HCT116 (cell line): ENCODE results near the gene XKR8. TPM values are rescaled to one million over a fixed set of nuclear protein-coding genes. Genes with fewer than 3 reads are reported as not detected.

Experiments used
- ATAC-seq: fragments of 200-7000 bp; cut with Tn5 transposase; 2 replicates; pipeline ENCODE4 v1.9.1; 2020; ENCODE audit warnings: mild to moderate bottlenecking, moderate library complexity
- BruUV-seq: library from RNA; stranded (reverse); fragments of 400-500 nt; replicated peaks from 2 replicates; lab custom pipeline; 2021; lab: Mats Ljungman, UMichigan
- CTCF ChIA-PET: fragments of 300-600 bp; sonication (Branson Sonifier 250); formaldehyde crosslinking; loops from one replicate; lab custom pipeline; 2021; ENCODE audit warnings: antibody characterized with exemption; lab: Charles Lee
- POLR2A ChIA-PET: fragments of 300-600, 350-600 bp; sonication (Branson Sonifier 250); formaldehyde crosslinking; loops from one replicate; lab custom pipeline; 2021; ENCODE audit warnings: antibody characterized with exemption; lab: Charles Lee
- RAD21 ChIA-PET, 2 experiments: fragments of 300-600 bp; sonication (Branson Sonifier 250); formaldehyde crosslinking; loops; one replicate each; lab custom pipeline; 2023; ENCODE audit warnings: low total read pairs in 2 of 2; ENCODE audit not compliant: uncharacterized antibody in 2 of 2, unreplicated experiment in 2 of 2, low non-redundant PET in 1 of 2; lab: Charles Lee
- DNase-seq: peaks from one replicate; pipeline ENCODE4 v3.0.0-alpha.2; 2010; ENCODE audit warnings: low read depth, low spot score
- H2AFZ ChIP-seq: fragments of 200-600 bp; shearing (Covaris generic), sonication (generic); 2 replicates; pipeline ENCODE4 v1.6.1; 2017; ENCODE audit warnings: low read depth, mixed run types, mixed read lengths, antibody characterized with exemption, low read length; ENCODE audit not compliant: poor library complexity, severe bottlenecking
- H3K27ac ChIP-seq: 2 replicates; pipeline ENCODE4 v1.5.1; 2012; ENCODE audit warnings: low read depth, low read length
- H3K27me3 ChIP-seq: fragments of 200-600 bp; sonication (generic); 2 replicates; pipeline ENCODE4 v1.6.1; 2016; ENCODE audit warnings: mixed run types, low read length, mixed read lengths; ENCODE audit not compliant: insufficient read depth
- H3K36me3 ChIP-seq, 2 experiments: fragments of 200-500 bp in 1 of 2; fragments of 200-600 bp in 1 of 2; sonication (Bioruptor generic) in 1 of 2; sonication (generic) in 1 of 2; 2 replicates each; pipeline versions ENCODE4 v1.5.1 to v1.6.1; 2014 to 2016; ENCODE audit warnings: low read length in 2 of 2, inconsistent platforms in 1 of 2, mixed read lengths in 1 of 2, mixed run types in 1 of 2; ENCODE audit not compliant: insufficient read depth in 2 of 2, control insufficient read depth in 1 of 2
- H3K4me1 ChIP-seq, 2 experiments: fragments of 200-600 bp in 1 of 2; sonication (generic) in 1 of 2; 2 replicates each; pipeline versions ENCODE4 v1.5.1 to v1.6.1; 2012 to 2017; ENCODE audit warnings: low read length in 2 of 2, inconsistent platforms in 1 of 2, mild to moderate bottlenecking in 1 of 2, mixed read lengths in 1 of 2, mixed run types in 1 of 2, moderate library complexity in 1 of 2; ENCODE audit not compliant: insufficient read depth in 2 of 2, control insufficient read depth in 1 of 2
- H3K4me2 ChIP-seq: fragments of 200-600 bp; sonication (generic); 2 replicates; pipeline ENCODE4 v1.6.1; 2017; ENCODE audit warnings: mixed run types, low read length, mixed read lengths
- H3K4me3 ChIP-seq, 2 experiments: fragments of 200-600 bp in 1 of 2; sonication (generic) in 1 of 2; replicated peaks in 1 of 2; 2 replicates each; pipeline ENCODE4 v1.5.1; 2011 to 2016; ENCODE audit warnings: low read length in 2 of 2, control low read depth in 1 of 2, low read depth in 1 of 2, mild to moderate bottlenecking in 1 of 2, mixed read lengths in 1 of 2, mixed run types in 1 of 2
- H3K79me2 ChIP-seq: fragments of 200-600 bp; sonication (generic); 2 replicates; pipeline ENCODE4 v1.6.1; 2017; ENCODE audit warnings: mild to moderate bottlenecking, mixed run types, low read length, moderate library complexity, mixed read lengths; ENCODE audit not compliant: insufficient read depth
- H3K9ac ChIP-seq: fragments of 200-600 bp; sonication (generic); 2 replicates; pipeline ENCODE4 v1.6.1; 2016; ENCODE audit warnings: low read length, mixed read lengths
- H3K9me2 ChIP-seq: fragments of 200-600 bp; sonication (generic), shearing (Covaris generic); 2 replicates; pipeline ENCODE4 v1.6.1; 2017; ENCODE audit warnings: mixed run types, mild to moderate bottlenecking, moderate library complexity; ENCODE audit not compliant: insufficient read depth
- H3K9me3 ChIP-seq, 2 experiments: fragments of 200-500 bp in 1 of 2; fragments of 200-600 bp in 1 of 2; sonication (Bioruptor generic) in 1 of 2; sonication (generic) in 1 of 2; 2 replicates each; pipeline ENCODE4 v1.6.1; 2014 to 2017; ENCODE audit warnings: low read length in 2 of 2, mixed read lengths in 2 of 2, inconsistent platforms in 1 of 2, low read depth in 1 of 2, mild to moderate bottlenecking in 1 of 2, mixed run types in 1 of 2, moderate library complexity in 1 of 2; ENCODE audit not compliant: control insufficient read depth in 1 of 2, insufficient read depth in 1 of 2
- H4K20me1 ChIP-seq: fragments of 200-600 bp; sonication (generic), shearing (Covaris generic); 2 replicates; pipeline ENCODE4 v1.6.1; 2017; ENCODE audit warnings: mixed run types, mild to moderate bottlenecking, moderate library complexity; ENCODE audit not compliant: insufficient read depth
- ATF3 ChIP-seq: IDR thresholded peaks from 2 replicates; pipeline ENCODE4 v1.6.1; 2012
- CBX3 ChIP-seq: IDR thresholded peaks from 2 replicates; pipeline ENCODE4 v1.6.1; 2012; ENCODE audit warnings: low read depth
- CEBPB ChIP-seq: IDR thresholded peaks from 2 replicates; pipeline ENCODE4 v1.6.1; 2012; ENCODE audit warnings: low read depth
- CTCF ChIP-seq, 3 experiments: fragments of 200-600 bp in 1 of 3; sonication (generic) in 1 of 3; IDR thresholded peaks in 2 of 3; conservative IDR thresholded peaks in 1 of 3; 2 replicates each; pipeline ENCODE4 v1.5.1; 2012 to 2017; ENCODE audit warnings: low read depth in 2 of 3, low read length in 2 of 3, antibody characterized with exemption in 1 of 3, borderline replicate concordance in 1 of 3, control low read depth in 1 of 3, mild to moderate bottlenecking in 1 of 3, mixed read lengths in 1 of 3, mixed run types in 1 of 3, moderate library complexity in 1 of 3; ENCODE audit not compliant: insufficient read depth in 1 of 3
- EGR1 ChIP-seq: IDR thresholded peaks from 2 replicates; pipeline ENCODE4 v1.6.1; 2012; ENCODE audit warnings: low read depth
- ELF1 ChIP-seq: IDR thresholded peaks from 2 replicates; pipeline ENCODE4 v1.6.1; 2012; ENCODE audit warnings: low read depth, borderline replicate concordance
- EZH2 ChIP-seq: fragments of 200-600 bp; sonication (generic); IDR thresholded peaks from 2 replicates; pipeline ENCODE4 v1.6.1; 2017; ENCODE audit warnings: antibody characterized with exemption, mixed run types
- EZH2phosphoT487 ChIP-seq: fragments of 200-600 bp; IDR thresholded peaks from 2 replicates; pipeline ENCODE4 v1.6.1; 2018; ENCODE audit warnings: antibody characterized with exemption, borderline replicate concordance
- JUND ChIP-seq: IDR thresholded peaks from 2 replicates; pipeline ENCODE4 v1.6.1; 2012
- MAX ChIP-seq: IDR thresholded peaks from 2 replicates; pipeline ENCODE4 v1.6.1; 2012
- POLR2A ChIP-seq: IDR thresholded peaks from 2 replicates; pipeline ENCODE4 v1.7.0; 2011; ENCODE audit warnings: borderline replicate concordance; ENCODE audit not compliant: insufficient read depth, insufficient read length; ENCODE audit errors: extremely low read depth
- POLR2AphosphoS5 ChIP-seq: IDR thresholded peaks from 2 replicates; pipeline ENCODE4 v1.6.1; 2011; ENCODE audit warnings: mild to moderate bottlenecking, low read depth, low read length, moderate library complexity
- RAD21 ChIP-seq: IDR thresholded peaks from 2 replicates; pipeline ENCODE4 v1.6.1; 2012; ENCODE audit warnings: low read depth, mild to moderate bottlenecking
- REST ChIP-seq: IDR thresholded peaks from 2 replicates; pipeline ENCODE4 v1.6.1; 2012; ENCODE audit warnings: low read depth
- SIN3A ChIP-seq: IDR thresholded peaks from 2 replicates; pipeline ENCODE4 v1.6.1; 2012; ENCODE audit warnings: low read depth
- SP1 ChIP-seq: IDR thresholded peaks from 2 replicates; pipeline ENCODE4 v1.6.1; 2012; ENCODE audit warnings: low read depth
- SRF ChIP-seq: IDR thresholded peaks from 2 replicates; pipeline ENCODE4 v1.6.1; 2012; ENCODE audit warnings: low read depth
- YY1 ChIP-seq: IDR thresholded peaks from 2 replicates; pipeline ENCODE4 v1.6.1; 2011; ENCODE audit warnings: low read length, low read depth, moderate library complexity, mild to moderate bottlenecking; ENCODE audit not compliant: insufficient replicate concordance; ENCODE audit errors: extremely low read depth
- ZBTB33 ChIP-seq: IDR thresholded peaks from 2 replicates; pipeline ENCODE4 v1.6.1; 2011; ENCODE audit warnings: mild to moderate bottlenecking, low read length, moderate library complexity; ENCODE audit not compliant: insufficient replicate concordance; ENCODE audit errors: extremely low read depth
- ZFX ChIP-seq: fragments of 450-650 bp; IDR thresholded peaks from 2 replicates; pipeline ENCODE4 v1.6.1; 2017
- ZNF274 ChIP-seq: fragments of 200-500 bp; sonication (Bioruptor generic); IDR thresholded peaks from 2 replicates; pipeline ENCODE4 v1.6.1; 2014; ENCODE audit warnings: mild to moderate bottlenecking, low read depth, low read length, inconsistent platforms
- intact Hi-C: fragments of 100-400 bp; cut with micrococcal nuclease; formaldehyde crosslinking; loops from 2 replicates; pipeline ENCODE4 v1.10.0; 2022
- total RNA-seq: library from RNA; stranded (reverse); gene quantifications from one replicate; pipeline ENCODE4 v1.2.1, GENCODE V29; 2021; ENCODE audit not compliant: unreplicated experiment

XKR8 gene
- total RNA-seq, 1 experiment from 2014 or later, result 11.0 TPM

GRCh38 chr1:27968692-27969091, 8.9 kb downstream of the XKR8 start:
- ChIA-PET CTCF (interaction anchor here (1.1 kb wide), 1 partner anchor 9 kb away, joined by 4 read pairs; the partner anchor contains the start of gene XKR8), RAD21 (no interaction called here), POLR2A (interaction anchor here (1.0 kb wide), 1 partner anchor 9 kb away, joined by 3 read pairs; the partner anchor contains the start of gene XKR8)
- DNase-seq (peak; percentile 75), ATAC-seq (peak; percentile 67)
- Histone ChIP-seq H4K20me1 (no peaks in the 10 kb centered on the region), H3K79me2 (no peaks in the 10 kb centered on the region), H3K9ac (peak overlapping the region; percentile 30), H3K4me3 (no peak overlapping the region), H3K4me1 (peaks cover 26 to 41% of the 10 kb centered on the region in 2 experiments), H3K4me2 (peak overlapping the region; percentile 58), H3K9me3 (no peaks in the 10 kb centered on the region), H3K36me3 (peaks cover 0 to 5% of the 10 kb centered on the region in 2 experiments; a peak in 1 of 4 replicates), H3K27me3 (no peaks in the 10 kb centered on the region), H3K27ac (no peak overlapping the region; the same call in 1 of the 2 replicates), H2AFZ (no peak overlapping the region), H3K9me2 (no peaks in the 10 kb centered on the region)
- intact Hi-C loops, result no loop called here
- no TSS peak for BruUV-seq
- TF ChIP-seq ATF3 (no peak; the same call in 1 of the 2 replicates), SP1 (peak; percentile 82), CBX3 (peak; percentile 36; the same call in 1 of the 2 replicates), POLR2A (no peak), REST (no peak), ZFX (no peak), ELF1 (no peak), YY1 (no peak), POLR2AphosphoS5 (peak; percentile 56; the same call in 1 of the 2 replicates), CEBPB (no peak; the same call in 1 of the 2 replicates), MAX (no peak), SIN3A (no peak), JUND (peak; percentile 74; the same call in 1 of the 2 replicates), EZH2phosphoT487 (no peak), EZH2 (no peak), CTCF (IDR thresholded peaks at IDR 0.05 in 2 of 3, conservative IDR thresholded peaks at IDR 0.05 in 1 of 3; ENCODE audit: borderline replicate concordance in 1 of 3, insufficient read depth in 1 of 3, low read depth in 2 of 3, low read length in 2 of 3) (no peak), ZBTB33 (no peak), RAD21 (peak; percentile 7; the same call in 1 of the 2 replicates), ZNF274 (no peak), SRF (no peak), EGR1 (no peak)
